Sigmoid colon (tissue), 3 donors: Measurements from ENCODE around the gene COMMD7.

Experiments used
- POLR2A ChIP-seq, 2 donors: fragments of 450-650 bp; IDR thresholded peaks; one replicate each; pipeline ENCODE4 v1.6.1; 2016; ENCODE audit warnings: antibody characterized with exemption in 2 of 2, mild to moderate bottlenecking in 2 of 2, moderate library complexity in 2 of 2
- TF ChIP-seq, protein P1 (sequence below), 4 experiments: fragments of 450-650 bp in 3 of 4; fragments of 200-600 bp in 1 of 4; IDR thresholded peaks; one replicate each; pipeline ENCODE4 v1.5.1; 2016 to 2019; ENCODE audit warnings: antibody characterized with exemption in 4 of 4, mild to moderate bottlenecking in 3 of 4, moderate library complexity in 2 of 4

DNA sequence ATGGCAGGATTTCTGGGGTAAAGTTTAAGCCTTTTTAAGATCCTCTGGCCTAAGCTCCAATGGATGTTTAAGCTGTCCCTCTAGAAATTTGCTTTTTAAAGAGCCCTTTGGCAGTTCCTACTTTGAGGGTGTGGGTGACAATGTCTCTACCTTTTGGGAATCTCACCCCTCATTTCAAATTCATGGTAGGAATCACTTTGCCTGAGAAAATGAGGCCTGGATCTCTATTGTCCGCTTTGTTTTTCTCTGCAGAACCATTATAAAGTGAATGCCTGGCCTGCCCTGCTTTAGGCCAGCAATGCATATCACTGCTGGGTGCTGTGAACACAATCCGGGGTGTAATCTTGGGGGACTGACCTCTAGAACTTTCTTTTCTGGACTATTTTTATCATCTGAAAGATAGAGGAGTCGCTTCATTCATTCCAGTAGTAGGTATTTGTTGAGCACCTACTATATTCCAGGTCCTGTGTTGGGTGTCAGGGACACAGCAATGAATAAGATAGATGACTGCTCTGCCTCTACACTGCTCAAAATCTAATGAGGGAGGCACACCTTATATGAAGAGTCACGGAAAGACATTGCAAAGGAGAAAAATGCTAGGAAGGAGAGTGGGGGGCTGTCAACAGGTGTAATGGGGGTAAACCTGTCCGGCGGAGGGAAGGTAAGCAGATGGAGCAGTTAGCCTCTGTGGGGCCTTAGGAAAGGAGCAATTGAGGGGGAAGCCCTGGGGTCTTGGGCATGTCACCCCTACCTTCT, 8.6 kb upstream of the COMMD7 start:
- TF ChIP-seq, protein P1, sequence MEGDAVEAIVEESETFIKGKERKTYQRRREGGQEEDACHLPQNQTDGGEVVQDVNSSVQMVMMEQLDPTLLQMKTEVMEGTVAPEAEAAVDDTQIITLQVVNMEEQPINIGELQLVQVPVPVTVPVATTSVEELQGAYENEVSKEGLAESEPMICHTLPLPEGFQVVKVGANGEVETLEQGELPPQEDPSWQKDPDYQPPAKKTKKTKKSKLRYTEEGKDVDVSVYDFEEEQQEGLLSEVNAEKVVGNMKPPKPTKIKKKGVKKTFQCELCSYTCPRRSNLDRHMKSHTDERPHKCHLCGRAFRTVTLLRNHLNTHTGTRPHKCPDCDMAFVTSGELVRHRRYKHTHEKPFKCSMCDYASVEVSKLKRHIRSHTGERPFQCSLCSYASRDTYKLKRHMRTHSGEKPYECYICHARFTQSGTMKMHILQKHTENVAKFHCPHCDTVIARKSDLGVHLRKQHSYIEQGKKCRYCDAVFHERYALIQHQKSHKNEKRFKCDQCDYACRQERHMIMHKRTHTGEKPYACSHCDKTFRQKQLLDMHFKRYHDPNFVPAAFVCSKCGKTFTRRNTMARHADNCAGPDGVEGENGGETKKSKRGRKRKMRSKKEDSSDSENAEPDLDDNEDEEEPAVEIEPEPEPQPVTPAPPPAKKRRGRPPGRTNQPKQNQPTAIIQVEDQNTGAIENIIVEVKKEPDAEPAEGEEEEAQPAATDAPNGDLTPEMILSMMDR (IDR thresholded peaks at IDR 0.05) = no peak
- no peak for TF ChIP-seq POLR2A (IDR thresholded peaks at IDR 0.05)
